Stimulated activated CD4-positive, alpha-beta T cell treated with anti-CD3 and anti-CD28 coated beads, Interleukin-2, amount 100 ng/mL, for 48 hours (primary cell): ENCODE measurements around the gene KIF24.
"Not testable (repeated sequence)": the region's sequence is repeated elsewhere in the genome, so short reads cannot be mapped to it uniquely, and the experiment has no call there.

ENCODE experiments used
- DNase-seq, 2 donors: peaks; one replicate each; pipeline ENCODE4 v3.0.0-alpha.2; 2020

KIF24 gene

DNA sequence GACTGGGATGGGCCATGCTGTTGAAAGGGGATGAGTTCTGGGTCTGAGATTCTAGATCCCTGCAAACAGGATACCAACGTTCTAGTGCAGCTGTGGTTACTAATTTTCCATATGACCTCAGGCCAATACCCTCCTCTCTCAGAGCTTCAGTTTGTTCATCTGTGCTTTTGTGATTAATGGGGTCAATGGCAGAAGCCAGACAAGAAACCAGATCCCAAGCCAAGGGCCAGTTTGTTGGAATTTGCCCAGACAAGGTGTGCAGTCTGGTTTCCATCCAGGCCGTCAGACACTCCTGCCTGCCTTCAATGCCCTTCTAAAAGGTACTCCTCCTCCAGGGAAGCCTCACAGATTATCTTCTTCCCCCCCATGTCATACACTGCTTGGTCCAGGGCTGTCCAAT, 36.2 kb upstream of the KIF24 start:
- no peak for DNase-seq

DNA sequence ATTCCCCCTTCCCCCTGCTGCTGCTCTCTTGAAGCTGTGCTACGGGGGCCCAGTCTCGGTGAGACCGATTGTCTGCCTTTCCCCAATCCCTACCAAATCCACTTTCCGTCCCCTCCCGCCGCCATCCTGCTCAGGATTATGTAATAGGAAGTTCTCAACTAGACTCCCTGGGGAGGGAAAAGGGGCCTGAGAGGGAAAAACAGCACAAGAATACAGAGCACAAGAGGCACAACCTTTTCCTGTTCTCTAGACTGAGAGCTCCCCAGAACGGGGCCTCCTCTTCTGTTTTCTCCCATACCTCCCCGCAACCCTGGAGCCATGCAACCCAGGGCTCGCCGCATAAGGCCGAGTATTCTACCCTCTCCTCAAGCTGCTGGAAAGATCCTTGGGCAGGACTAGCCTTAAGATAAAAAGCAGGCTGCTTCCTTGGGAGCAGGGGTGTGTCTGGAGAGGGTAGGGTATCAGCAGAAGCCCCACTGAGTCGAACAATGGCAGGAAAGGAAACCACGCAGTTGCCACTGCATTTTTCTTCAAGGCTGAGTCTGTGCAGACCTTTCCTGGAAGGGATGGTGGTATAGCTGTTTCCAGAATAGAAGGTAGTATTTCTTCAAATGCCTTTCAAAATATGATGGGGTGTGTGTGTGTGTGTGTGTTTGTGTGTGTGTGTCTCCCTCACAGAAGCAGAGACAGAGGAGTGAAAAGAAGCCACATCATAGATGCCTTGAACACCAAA, 34.7 kb upstream of the KIF24 start:
- no peak for DNase-seq

DNA sequence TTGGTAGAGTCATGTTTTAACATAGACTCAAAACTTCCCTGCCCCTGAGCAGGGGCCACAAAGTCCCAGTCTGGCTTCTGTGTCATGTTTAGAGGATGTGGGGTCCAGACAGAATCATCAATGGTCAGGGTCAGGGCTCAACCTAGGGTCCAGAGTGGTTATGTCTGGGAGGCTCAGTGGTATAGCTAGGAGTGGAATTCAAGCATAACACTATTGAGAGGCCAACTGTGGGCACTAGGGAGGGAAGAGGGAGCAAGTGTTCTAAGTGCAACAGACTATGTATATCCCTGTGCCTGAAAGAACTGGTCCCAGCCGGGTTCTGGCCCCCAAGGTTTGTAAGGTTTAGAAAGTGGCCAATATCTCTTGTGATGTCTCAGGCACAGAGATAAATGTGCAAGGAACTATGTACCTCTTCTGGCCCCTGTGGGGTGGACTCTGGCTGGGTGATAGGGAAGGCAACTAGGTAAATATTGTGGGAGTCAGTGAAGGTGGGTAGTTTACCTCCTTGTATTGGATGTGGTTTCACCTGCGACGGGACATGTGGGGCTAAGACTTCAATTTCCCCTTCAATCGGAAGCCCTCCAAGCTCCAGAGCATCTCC, 33.6 kb upstream of the KIF24 start:
- no peak for DNase-seq

DNA sequence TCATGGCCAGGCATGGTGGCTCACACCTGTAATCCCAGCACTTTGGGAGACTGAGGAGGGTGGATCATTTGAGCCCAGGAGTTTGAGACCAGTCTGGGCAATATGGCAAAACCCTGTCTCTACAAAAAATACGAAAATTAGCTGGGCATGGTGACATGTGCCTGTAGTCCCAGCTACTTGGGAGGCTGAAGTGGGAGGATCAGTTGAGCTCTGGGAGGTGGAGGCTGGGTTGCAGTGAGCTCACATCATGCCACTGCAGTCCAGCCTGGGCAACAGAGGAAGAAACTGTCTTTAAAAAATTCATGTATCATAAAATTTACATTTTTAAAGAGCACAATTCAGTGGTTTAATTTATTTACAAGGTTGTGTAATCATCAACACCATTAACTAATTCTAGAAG, 23.9 kb upstream of the KIF24 start:
- DNase-seq = not testable (repeated sequence)

DNA sequence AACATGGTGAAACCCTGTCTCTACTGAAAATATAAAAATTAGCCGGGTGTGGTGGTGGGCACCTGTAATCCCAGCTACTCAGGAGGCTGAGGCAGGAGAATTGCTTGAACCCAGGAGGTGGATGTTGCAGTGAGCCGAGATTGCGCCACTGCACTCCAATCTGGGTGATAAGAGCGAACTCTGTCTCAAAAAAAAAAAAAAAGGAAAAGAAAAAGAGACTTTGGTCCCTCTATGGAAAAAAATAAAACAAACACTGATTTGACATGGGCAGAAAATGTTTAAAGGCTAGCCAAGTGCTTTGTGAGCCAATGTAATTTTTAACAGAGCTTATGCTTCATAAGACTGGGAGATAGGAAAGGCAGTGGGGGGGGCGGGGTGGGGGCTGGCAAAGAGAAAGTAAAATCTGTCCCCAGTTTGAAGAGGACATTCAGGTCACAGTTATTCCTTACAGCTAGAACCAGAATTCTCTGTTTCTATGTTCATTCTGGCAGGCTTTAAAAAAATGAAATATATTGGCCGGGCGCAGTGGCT, 23.1 kb upstream of the KIF24 start:
- not testable (repeated sequence) for DNase-seq

DNA sequence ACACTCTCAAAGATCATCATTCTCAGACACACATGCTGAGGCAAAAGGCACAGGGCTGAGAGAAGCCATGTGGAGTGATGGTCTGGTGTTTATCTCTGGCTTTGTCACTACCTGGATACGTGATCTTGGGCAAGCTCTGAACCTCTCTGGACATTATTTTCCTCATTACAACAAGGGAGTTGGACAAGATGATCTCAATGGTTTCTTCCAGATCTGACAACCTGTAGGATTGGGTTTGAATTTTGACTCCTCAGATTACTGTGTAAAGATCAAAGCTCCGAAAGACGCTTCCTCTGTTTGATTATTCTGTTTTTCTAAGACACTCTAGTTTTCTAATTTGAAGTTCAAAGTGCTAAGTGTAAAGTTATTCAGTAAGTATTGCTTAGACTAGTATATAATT, 20.3 kb upstream of the KIF24 start:
- DNase-seq = no peak

DNA sequence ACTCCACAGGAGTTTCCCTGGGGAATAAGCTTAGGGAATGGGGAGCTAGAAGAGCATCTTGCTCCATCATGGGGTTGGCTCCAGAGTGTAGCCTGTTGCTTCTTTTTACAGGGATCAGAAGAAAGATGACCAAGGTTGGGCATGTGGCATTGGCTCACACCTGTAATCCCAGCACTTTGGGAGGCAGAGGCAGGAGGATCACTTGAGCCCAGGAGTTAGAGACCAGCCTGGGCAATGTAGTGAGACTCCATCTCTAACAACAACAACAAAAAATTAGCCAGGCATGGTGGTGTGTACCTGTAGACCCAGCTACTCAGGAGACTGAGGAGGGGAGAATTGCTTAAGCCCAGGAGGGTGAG, 18.7 kb upstream of the KIF24 start:
- DNase-seq = no peak

DNA sequence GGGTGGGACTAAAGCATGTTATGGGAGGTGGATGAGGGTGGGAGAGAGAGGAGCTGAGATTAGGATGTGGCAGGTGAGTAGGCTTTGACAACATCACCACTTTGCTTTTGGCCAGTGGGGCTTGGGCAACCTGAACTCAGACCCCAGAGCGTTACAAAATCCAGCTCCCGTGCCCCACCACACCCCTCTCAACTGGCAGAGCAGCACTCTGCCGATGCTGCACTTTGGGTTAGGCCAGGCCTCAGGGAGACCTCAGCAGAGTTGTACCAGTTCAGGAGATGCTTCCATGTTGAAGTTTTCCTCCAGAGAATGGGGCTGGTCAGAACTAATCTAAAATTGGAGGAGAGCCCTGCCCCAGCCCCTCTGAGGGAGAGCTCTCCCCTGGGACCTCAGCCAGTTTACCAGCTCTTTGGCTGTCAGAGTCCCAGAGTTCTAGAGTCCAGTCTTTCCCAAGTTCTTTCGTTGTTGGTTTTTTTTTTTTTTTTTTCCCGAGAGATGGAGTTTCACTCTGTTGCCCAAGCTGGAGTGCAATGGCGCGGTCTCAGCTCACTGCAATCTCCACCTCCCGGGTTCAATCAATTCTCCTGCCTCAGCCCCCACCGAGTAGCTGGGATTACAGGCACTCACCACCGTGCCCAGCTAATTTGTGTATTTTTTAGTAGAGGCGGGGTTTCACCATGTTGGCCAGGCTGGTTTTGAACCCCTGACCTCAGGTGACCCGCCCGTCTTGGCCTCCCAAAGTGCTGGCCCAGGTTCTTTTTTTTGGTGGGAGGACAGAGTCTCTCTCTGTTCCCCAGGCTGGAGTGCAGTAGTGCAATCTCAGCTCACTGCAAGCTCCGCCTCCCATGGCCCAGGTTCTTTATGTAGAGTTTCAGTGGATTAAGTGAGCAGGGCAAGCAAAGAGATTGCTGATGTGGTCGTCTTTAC, 18.1 kb upstream of the KIF24 start:
- no peak for DNase-seq

DNA sequence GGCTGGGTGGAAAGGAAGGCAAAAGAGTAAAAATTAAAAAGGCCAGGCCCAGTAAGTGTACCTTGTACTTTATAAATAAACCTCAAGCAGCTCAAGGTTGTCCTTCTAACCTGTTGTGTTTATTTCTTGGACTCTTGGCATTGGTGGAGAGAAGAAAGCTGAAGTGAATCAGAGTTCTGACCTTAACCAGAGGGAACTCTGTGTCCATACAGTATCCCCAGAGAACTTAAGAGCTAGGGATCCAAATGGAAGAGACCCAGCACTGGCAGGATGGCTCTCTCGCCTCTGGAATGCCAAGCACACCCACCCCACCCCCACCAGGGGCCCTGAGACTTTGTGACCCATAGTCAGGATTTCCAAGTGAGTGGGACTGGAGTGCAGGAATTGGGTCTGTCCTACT, 14.5 kb upstream of the KIF24 start:
- no peak for DNase-seq

DNA sequence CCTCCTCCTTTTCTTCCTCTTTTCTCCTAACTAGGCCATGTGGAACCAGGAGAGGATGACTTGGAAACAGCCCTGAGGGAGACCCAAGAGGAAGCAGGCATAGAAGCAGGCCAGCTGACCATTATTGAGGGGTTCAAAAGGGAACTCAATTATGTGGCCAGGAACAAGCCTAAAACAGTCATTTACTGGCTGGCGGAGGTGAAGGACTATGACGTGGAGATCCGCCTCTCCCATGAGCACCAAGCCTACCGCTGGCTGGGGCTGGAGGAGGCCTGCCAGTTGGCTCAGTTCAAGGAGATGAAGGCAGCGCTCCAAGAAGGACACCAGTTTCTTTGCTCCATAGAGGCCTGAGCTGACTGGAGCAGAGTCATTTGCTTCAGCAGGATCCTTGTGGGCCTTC, 14.0 kb upstream of the KIF24 start:
- no peak for DNase-seq

DNA sequence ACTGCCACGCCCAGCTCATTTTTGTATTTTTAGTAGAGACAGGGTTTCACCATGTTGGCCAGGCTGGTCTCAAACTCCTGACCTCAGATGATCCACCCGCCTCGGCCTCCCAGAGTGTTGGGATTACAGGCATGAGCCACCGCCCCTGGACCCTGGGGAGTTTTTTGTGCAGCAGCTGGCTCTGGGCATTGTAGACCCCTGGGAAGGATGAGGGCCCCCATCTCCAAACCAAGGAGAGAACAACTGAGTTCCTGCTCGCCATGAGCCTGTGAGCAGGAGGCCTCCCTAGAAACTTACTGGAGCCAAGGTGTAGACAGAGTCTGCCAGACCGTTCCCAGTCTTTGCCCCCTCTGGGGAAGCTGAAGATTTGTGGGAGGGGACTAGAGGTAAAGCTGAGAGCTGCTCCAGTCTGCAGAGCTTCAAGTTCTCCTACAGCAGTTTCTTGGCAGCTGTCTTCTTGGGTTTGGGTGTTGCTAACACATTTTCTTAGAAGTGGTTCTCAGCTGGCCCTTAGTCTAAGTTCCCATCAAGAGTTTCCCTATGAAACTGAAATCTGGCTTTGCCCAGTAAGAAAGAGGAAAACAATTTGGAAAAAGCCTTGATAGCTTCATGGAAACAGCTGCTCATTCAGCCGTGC, 12.7 kb upstream of the KIF24 start:
- no peak for DNase-seq

DNA sequence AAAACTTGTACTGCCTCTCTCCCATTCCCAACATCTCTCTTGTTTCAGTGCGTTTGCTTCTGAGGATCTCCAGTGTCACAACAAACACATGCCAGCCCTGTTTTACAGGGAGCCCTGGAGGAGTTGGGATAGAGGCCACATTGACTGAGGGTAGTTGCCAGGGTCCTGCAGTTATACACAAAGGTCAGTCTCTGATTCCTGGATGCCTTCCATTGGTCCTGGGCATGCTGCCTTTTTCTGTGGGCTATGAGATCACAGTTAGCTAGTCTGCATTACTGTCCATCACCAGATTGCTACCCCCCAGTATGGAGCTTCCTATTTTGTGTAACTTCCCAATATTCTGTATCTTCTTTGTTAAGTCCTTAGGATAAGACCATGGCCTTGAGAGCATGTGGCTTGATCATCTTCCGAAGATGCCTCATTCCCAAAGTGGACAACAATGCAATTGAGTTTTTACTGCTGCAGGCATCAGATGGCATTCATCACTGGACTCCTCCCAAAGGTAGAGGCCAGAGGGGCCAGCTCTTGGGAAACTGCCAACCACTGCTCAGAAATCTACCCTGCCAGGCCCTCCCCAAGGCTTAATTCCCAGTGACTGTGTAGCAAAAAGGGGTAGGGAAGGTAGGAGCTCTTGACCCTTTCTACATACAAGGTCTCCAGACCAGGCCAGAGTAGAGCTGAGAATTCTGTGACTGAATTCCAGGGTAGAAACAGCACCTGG, 9.8 kb upstream of the KIF24 start:
- no peak for DNase-seq

DNA sequence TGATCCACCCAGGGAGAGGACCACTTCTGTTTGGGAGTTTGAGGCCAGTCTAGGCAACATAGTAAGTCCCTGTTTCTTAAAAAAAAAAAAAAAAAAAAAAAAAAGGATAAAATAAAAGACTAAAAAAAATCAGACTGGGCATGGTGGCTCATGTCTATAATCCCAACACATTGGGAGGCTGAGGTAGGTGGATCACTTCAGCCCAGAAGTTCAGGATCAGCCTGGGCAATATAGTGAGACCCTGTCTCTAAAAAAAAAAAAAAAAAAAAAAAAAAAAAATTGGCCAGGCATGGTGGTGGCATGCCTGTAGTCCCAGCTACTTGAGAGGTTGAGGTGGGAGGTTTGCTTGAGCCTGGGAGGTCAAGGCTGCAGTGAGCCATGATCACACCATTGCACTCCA, 9.0 kb upstream of the KIF24 start:
- not testable (repeated sequence) for DNase-seq

DNA sequence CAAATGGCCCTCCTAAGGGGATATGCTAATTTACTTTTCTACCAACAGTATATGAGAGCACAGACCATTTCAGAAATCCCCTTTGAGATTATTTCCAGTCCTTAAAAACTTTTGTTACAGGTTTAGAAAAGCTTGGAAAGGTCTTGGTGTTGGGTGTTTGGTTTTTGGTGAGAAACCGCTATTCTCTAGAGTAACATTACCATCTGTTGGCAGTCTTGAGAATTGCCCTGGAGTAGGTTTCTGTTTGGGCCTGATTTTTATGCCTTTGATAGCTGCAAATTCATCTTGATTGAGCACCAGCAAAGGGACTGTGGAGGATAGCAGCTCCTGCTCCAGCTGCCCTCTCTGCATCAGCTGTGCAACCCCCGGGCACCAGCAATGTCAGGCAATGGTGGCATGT, 8.3 kb upstream of the KIF24 start:
- no peak for DNase-seq

DNA sequence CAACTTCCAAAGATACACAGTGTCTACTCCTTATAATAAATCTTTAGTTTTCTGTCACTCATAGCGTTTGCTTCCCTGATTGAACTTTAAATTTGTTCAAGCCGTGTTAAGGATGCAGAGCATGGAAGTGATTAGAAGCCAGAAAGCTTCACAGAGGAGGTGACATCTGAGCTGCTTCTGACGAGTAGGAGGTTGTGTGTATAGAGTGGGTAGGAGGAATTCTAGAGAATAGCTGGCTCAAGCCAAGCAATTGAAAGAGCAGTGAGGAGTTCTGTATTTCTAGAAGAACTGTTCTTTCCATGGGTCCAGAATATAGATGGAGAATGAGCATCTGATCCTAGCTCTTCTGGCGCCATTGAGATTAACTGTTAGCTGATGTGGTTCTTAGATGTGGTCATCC, 6.3 kb upstream of the KIF24 start:
- no peak for DNase-seq

DNA sequence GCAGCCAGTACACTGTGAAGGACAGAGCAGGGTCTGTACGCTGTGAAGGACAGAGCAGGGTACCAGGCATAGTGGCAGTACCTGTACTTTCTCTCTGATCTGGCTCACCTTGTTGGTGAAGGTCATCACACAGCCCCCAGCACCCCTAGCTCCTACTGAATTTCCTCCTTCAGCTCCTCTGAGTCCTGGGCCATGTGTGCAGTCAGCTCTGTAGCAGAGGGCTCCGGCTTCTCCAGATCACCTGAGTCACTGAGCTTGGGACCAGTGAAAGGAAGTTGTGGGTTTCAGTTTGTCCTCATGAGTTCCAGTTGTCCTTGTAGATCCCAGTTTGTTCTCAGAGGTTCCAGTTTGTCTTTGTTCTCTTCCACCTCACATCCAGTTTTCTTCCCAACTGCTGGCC, 5.8 kb upstream of the KIF24 start:
- DNase-seq = no peak

DNA sequence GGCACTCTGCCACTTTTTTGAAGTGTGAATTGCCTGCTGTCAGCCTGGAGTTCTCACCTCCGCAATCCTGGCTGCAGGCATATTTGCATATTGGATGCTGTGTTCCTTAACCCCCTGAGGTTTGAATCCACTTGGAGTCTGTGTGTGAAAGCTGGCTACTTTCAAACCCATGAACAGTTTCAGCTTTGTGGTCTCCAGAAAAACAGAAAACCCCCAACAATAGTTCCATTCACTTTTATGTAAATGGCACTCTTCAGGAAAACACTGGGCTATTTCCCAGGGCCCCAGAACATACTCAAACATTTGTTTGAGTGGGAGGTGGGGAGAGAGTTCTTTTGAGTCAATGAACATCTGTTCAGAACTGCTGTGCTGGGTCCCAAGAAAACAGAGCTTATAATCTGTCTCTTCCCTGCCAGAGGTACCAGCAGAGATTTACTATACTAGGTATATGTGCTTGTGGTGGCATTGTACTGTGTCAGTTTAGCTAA, 5.3 kb upstream of the KIF24 start:
- DNase-seq = no peak

DNA sequence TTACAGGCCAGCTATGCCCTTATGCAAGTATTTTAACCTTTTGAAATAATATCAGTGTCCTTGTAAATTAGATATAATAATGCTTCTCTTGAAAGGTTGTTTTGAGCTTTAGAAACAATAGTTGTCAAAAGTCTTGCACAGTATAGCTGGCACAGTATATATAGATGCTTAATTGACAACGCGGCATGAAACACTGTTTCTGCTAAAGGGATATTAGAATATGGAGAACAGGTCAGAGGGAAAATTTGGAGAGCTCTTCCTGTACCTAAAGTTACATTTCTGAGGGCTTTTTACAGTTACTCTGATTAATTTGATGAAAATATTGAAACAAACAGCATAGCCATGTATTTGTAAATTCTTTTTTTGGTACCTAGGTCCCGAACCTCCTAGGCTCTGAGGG, 4.8 kb upstream of the KIF24 start:
- DNase-seq = no peak

DNA sequence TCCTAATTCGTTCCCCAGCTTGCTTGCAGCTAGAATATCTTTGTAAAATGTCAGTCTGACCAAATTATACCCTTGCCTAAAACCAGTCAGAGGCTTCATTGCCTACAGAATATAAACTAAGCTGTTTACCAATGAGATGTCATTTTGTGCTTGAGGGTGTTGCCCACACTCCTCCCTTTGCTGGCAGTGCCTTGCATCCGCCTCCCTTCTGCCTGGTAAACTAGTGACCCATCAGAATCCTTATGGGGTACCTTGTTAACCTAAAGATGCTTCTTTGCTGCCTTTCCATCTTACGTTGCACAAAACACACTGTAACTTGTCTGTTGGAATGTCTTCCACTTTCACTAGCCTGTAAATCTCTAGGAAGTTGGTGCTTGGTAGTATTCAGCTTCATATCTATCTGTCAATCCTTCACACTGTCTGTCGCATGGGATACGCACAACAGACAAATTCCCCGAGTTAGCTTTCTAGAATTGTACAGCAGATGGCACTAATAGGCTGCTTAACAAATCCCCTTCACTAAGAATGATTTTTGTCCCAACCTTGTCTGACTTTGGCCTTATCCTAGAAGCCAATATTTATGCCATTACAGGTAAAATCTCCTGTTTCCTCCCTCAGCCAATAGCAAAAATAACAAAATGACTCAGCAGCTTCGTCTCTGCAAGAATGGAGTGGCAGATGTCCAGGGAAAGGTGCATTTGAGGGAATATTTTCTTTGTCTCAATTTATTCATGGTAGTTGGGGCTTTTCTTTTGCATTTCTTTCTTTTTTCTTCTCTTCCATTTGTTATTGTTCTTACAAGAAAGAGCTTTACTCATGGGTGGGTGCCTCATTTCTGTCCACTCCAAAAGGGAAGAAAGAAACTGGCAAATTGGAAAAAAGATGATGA, 3.3 kb upstream of the KIF24 start:
- no peak for DNase-seq

DNA sequence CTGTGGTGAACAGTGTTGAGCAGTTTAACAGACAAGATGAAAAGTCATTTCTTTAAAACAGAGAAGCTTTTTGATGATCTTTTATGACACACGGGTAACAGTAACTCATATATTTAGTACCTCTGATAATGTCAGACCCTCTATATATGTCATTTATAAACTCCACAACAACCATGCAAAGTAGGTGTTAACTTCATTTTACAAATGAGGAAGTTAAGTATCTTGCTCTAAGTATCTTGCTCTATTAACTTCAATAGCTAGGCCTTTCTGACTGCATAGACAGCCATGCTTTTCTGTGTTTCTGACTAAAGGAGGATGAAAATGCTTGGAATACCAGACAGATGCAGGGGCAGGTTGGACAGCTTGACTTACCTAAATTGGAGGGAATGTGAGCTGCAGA, 2.1 kb upstream of the KIF24 start:
- no peak for DNase-seq

DNA sequence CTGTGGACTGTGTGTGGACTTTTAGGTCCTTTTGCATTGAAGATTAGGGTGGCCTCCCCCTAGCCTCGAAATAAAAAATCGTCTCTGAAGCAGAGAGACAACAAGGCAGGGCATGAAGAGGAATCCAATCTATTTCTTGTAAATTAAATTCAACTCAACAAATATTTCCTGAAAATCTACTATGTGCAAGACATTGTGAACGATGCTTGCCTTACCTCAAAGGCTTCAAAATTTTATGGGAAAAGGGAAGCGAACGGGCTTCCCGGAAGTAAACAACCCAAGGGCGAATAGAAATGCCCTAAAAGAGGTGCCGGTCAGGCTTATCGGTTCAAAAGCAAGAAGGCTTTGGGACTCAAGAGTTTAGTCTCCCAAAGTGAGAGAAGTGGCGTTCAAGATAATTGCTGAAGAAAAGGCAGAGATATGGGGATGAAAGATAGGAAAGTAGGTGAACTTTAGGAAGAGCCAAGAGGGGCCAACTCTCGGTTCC, 525 bp downstream of the KIF24 start:
- DNase-seq = no peak
